Activated CD8-positive, alpha-beta memory T cell treated with anti-CD3 and anti-CD28 coated beads, Interleukin-2, amount 10 ng/mL, durations not matched to agents 7 days and 5 days (primary cell): ENCODE data around the gene SEPTIN10. TPM values are rescaled to one million over a fixed set of nuclear protein-coding genes. Genes with fewer than 3 reads are reported as not detected.
A peak's percentile ranks its signal among the peaks of the same experiment; 100 is the strongest.

Experiments used
- ATAC-seq: fragments of 150-1000 bp; cut with Tn5 transposase; one replicate; pipeline ENCODE4 v1.10.0; 2021; ENCODE audit warnings: moderate library complexity
- CTCF ChIA-PET: fragments of 350-600 bp; sonication (Branson Sonifier 250); formaldehyde crosslinking; loops from one replicate; lab custom pipeline; 2021; ENCODE audit warnings: antibody characterized with exemption; lab: Charles Lee
- DNase-seq: peaks from one replicate; pipeline ENCODE4 v3.0.0-alpha.2; 2020
- H3K27ac Mint-ChIP-seq: one replicate; pipeline ENCODE4 v1.8.0; 2021; ENCODE audit warnings: mild to moderate bottlenecking, mixed read lengths
- H3K27me3 Mint-ChIP-seq: one replicate; pipeline ENCODE4 v1.8.0; 2021; ENCODE audit warnings: mixed read lengths
- H3K36me3 Mint-ChIP-seq: one replicate; pipeline ENCODE4 v1.8.0; 2021; ENCODE audit warnings: mild to moderate bottlenecking, mixed read lengths
- H3K4me1 Mint-ChIP-seq: one replicate; pipeline ENCODE4 v1.8.0; 2021; ENCODE audit warnings: mixed read lengths
- H3K4me3 Mint-ChIP-seq: one replicate; pipeline ENCODE4 v1.8.0; 2021; ENCODE audit warnings: mild to moderate bottlenecking, moderate library complexity, mixed read lengths
- H3K9me3 Mint-ChIP-seq: one replicate; pipeline ENCODE4 v1.8.0; 2022; ENCODE audit warnings: low read depth, mixed read lengths
- total RNA-seq, 2 experiments: library from RNA; stranded (reverse); gene quantifications; one replicate each; pipeline ENCODE4 v1.2.3, GENCODE V29; 2021

Gene SEPTIN10
- total RNA-seq: under 1 TPM in 1 of 2 experiments, not detected in 1; 0.54 TPM

DNA sequence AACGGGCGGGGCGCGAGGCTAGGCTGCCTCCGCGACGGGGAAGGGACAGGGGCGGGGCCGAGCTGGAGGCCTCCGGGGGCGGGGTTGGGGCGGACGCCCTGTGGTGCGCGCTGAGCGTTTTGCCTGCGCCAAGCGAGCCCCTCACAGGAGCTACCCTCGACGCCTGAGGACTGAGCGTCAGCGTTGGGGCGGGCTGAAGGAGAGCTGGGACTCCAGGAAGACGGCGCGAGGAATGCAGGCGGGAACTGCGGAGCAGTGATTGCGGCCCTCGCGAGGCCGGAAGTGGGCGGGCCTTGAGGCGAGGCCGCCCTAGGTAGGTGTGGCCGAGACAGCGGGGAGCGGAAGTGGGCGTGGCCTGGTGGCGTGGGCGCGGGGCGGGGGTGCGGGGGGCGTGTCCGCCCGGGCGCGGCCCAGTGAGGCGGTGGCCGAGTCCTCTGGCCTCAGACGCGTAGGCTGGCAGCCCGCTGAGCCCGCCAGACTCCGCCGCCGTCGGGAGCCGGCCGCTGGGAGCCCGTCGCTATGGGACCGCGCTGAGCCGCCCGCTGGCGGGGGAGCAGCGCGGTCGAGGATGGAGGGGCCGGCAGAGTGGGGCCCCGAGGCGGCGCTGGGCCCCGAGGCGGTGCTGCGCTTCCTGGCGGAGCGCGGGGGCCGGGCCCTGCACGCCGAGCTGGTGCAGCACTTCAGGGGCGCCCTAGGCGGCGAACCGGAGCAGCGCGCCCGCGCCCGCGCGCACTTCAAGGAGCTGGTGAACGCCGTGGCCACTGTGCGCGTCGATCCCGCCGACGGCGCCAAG lies at the start of gene SEPTIN10, which contains the start of gene SOWAHC:
TSS of gene SEPTIN10 (minus strand) at position 45 of the 793 bp plus-strand sequence. CDS start 139 bp downstream, outside the sequence.
TSS of gene SOWAHC (plus strand) at position 443 of the 793 bp plus-strand sequence. CDS start at position 569, 126 bp downstream.
- Mint-ChIP-seq H3K4me1 (peaks cover 7% of the 10 kb centered on the region), H3K27ac (peak within 1 kb of the TSS; percentile 54), H3K27me3 (peaks cover 75% of the 10 kb centered on the region), H3K4me3 (peak within 1 kb of the TSS; percentile 72), H3K36me3 (peaks cover 8% of the 10 kb centered on the region), H3K9me3 (no peaks in the 10 kb centered on the region)
- CTCF ChIA-PET: interaction anchor here (1.5 kb wide), 1 partner anchor 68 kb away, joined by 4 read pairs; no protein-coding TSS in a partner anchor
- ATAC-seq: peak; percentile 89
- peak; percentile 71 for DNase-seq

DNA sequence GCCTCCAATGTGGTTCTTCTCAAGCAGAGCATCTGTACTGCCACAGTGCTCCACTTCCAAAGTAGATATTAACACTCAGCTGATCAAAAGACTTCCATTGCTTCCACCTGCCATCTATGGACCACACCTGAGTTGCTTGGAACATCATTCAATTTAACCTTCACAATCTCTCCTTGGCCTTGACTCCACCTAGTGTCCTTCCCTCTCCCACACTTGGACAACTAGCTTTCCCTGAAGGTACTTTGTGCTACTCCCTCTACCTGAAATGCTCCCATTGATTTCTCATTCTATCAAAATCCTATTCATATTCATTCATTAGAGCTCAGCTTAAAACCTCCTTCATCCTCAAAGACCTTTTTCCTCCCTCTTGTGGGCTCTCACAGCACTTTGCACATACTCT lies 49.1 kb upstream of the SEPTIN10 start:
- Mint-ChIP-seq H3K27ac (no peak overlapping the region), H3K4me1 (no peaks in the 10 kb centered on the region), H3K4me3 (no peak overlapping the region), H3K9me3 (no peaks in the 10 kb centered on the region), H3K36me3 (no peaks in the 10 kb centered on the region), H3K27me3 (peaks cover 18% of the 10 kb centered on the region)
- DNase-seq: no peak
- no peak for ATAC-seq
- CTCF ChIA-PET: interaction anchor here (1.0 kb wide), 1 partner anchor 116 kb away, joined by 3 read pairs; no protein-coding TSS in a partner anchor

DNA sequence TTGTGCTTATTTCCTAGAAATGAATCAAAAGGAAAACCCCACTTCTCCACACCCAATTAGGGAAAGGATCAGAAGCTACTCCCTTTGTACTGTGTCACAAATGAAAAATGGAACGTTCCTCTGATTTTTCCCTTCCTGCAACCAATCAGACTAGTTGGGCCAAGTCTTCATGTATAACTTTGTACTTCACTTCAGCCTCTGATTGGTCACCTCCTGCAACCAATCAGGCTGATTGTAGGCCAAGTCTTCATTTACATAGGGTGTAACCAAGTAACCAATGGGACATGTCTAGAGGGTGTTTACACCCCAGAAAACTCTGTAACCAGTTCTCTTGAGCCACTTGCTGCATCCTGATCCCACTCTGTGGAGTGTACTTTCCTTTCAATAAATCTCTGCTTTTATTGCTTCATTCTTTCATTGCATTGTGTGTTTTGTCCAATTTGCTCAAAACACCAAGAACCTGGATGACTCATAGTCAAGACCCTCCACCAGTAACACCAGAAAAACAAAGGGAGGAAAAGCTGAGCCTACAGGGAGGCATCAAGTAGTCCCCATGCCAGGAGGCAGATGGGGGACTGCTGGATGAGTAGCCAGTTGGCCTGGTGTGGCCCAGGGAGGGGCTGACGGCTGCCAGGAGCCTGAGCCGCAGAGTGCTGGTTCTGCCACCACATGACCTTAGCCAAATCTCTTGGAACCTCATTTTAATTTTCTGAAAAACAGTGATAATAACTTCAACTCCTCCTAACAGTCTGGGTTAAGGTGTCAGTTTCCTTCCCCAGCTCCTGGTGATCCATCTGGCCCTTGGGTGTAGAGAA lies 46.5 kb upstream of the SEPTIN10 start:
- Mint-ChIP-seq H3K36me3 (no peaks in the 10 kb centered on the region), H3K4me1 (no peaks in the 10 kb centered on the region), H3K27ac (no peak overlapping the region), H3K9me3 (no peaks in the 10 kb centered on the region), H3K4me3 (no peak overlapping the region), H3K27me3 (peaks cover 13% of the 10 kb centered on the region)
- no peak for ATAC-seq
- CTCF ChIA-PET: no interaction called here
- DNase-seq: no peak

DNA sequence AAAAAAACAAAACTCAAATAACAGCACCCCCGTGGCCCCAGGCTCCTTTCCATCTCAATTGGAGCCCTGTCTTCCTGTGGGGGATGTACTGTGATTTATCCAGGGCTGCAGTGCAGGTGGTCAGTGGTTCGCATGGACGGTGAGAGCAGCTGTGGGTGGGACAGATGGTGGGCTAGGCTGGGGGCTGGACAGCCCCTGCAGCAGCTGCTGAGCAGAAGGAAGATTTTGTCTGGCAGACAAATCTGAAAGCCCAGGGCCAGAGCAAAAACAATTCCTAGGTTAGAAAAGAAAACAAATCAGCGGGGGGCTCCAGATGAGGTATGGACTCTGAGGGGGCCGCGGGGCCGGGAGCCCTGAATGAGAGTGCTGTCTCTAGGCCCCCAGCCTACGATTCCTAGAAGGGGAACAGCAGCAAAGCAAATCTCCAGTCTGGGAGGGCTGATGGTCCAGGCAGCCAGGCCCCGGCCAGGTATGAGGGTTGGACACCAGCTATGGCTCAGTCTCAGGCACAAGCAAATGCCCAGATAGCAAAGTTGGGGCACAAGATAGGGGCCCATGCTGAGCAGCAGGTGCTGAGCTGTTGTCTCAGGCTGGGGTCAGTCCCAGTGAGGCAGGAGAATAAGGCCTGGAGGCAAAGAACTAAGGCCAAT lies 45.8 kb upstream of the SEPTIN10 start:
- H3K27ac Mint-ChIP-seq: no peak overlapping the region
- no peaks in the 10 kb centered on the region for H3K36me3 Mint-ChIP-seq
- ATAC-seq: no peak
- no peak for DNase-seq
- H3K4me3 Mint-ChIP-seq: no peak overlapping the region
- H3K4me1 Mint-ChIP-seq: no peaks in the 10 kb centered on the region
- H3K9me3 Mint-ChIP-seq: no peaks in the 10 kb centered on the region
- CTCF ChIA-PET: no interaction called here
- H3K27me3 Mint-ChIP-seq: peaks cover 13% of the 10 kb centered on the region

DNA sequence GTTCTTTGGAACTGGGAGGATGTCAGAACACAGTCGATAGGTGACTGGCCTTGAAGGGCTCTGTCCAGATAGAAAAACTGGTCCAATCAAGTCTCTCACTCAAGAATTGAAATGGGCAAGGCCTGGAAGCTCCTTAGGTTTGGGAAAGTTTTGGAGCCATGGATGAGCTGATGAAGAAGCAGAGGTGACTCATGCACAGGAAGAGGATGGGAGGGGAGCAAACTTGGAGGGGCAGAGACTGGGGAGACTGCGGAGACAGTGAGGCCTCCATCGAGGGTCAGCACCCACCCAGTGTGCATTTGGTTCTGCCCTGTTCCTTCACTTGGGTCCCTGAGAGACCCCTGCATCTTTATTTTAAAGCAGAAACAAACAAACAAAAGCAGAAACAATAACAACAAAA lies 41.5 kb upstream of the SEPTIN10 start:
- no peaks in the 10 kb centered on the region for H3K9me3 Mint-ChIP-seq
- H3K4me1 Mint-ChIP-seq: no peaks in the 10 kb centered on the region
- H3K27me3 Mint-ChIP-seq: no peaks in the 10 kb centered on the region
- no peak overlapping the region for H3K27ac Mint-ChIP-seq
- DNase-seq (no peak), ATAC-seq (no peak)
- CTCF ChIA-PET: no interaction called here
- no peak overlapping the region for H3K4me3 Mint-ChIP-seq
- no peaks in the 10 kb centered on the region for H3K36me3 Mint-ChIP-seq

DNA sequence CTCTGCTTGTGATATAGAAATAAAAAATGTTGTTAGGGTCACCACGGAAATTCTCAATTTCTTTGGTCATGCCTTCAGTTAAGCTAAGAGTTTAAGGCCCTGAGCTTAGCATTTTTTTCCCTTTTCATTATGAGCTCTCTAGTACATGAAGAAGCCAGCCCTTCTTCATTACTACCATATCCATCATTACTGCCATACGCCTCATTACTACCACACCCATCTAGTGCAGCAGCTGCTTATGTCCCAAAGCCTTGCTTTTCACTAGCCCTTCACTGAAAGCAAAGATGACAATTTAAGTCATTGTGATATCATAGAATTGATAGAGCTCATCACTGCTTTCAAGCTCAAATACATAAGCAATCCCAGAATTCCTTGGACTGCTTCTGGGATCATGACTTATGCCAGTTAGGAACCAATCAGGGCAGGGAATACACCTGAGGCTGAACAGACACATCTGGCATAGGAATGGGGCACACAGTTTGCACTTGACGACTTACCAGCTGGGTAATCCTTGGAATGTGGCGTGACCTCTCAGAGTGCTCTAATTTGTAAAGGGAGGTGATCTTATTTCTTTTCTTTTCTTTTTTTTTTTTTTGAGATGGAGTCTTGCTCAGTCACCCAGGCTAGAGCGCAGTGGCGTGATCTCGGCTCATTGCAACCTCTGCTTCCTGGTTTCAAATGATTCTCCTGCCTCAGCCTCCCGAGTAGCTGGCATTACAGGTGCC lies 40.7 kb upstream of the SEPTIN10 start:
- CTCF ChIA-PET: no interaction called here
- H3K36me3 Mint-ChIP-seq: no peaks in the 10 kb centered on the region
- H3K27me3 Mint-ChIP-seq: no peaks in the 10 kb centered on the region
- no peaks in the 10 kb centered on the region for H3K4me1 Mint-ChIP-seq
- ATAC-seq (no peak), DNase-seq (no peak)
- H3K4me3 Mint-ChIP-seq: no peak overlapping the region
- no peaks in the 10 kb centered on the region for H3K9me3 Mint-ChIP-seq
- H3K27ac Mint-ChIP-seq: no peak overlapping the region

DNA sequence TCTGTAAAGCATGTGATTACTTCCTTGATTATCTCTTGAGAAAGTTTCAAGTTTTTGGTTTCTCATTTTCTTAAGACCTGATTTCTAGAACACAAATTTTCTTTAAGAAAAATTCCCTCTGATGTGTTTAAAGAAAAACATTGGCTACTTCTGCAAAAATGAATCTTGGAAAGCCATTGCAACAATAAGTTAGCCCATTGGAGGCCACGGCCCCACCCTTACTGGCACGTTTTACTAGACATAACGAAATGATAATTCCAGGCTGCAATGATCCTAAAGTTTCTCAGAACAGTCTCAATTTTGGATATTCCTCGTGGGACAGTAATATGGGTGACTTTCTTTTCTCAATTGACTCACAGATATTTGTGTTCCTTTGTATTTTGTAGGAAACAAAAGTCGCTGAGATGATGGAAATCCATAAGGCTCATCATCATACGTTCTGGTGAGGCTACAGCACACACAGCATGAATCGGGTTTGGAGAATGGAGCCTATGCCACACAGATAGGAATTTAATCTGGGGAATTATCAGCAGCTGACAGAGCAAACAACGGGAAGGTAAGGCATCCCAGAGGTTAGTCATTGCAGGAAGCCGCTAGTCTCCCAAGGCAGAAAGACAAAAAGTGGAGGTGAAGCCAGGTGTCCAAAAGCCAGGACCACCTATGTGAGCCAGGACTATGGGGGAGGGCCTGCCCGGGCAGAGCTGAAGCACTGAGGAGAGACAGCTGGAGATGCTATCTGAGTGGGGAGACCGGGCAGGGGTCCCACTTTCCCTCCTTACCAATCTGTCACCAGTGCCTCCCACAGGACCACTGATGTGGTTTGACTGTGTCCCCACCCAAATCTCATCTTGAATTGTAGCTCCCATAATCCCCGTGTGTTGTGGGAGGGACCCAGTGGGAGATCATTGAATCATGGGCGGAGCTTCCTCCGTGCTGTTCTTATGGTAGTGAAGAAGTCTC lies 36.2 kb upstream of the SEPTIN10 start:
- no peak overlapping the region for H3K4me3 Mint-ChIP-seq
- H3K27ac Mint-ChIP-seq: no peak overlapping the region
- H3K27me3 Mint-ChIP-seq: no peaks in the 10 kb centered on the region
- ATAC-seq (no peak), DNase-seq (no peak)
- no peaks in the 10 kb centered on the region for H3K4me1 Mint-ChIP-seq
- H3K9me3 Mint-ChIP-seq: no peaks in the 10 kb centered on the region
- CTCF ChIA-PET: no interaction called here
- H3K36me3 Mint-ChIP-seq: no peaks in the 10 kb centered on the region

DNA sequence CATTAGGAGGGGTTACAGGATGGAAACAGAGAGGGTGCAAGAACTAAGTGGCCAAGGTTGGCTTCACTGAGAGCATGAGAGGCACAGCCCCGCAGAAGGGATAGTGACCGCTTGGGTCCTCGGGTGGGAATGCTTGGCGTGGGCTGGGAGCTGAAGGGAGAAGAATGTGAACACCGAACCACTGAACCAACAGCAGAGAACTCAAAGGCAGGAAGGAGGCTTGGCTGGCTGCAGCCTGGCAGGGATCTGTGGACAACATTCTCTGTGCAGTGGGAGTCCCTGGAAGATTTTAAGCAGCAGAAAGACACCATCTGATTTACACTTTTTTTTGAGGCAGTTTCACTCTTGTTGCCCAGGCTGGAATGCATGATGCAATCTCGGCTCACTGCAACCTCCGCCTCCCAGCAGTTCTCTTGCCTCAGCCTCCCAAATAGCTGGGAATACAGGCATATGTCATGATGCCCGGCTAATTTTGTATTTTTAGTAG lies 34.3 kb upstream of the SEPTIN10 start:
- DNase-seq (no peak), ATAC-seq (no peak)
- no peak overlapping the region for H3K27ac Mint-ChIP-seq
- peaks cover 4% of the 10 kb centered on the region for H3K27me3 Mint-ChIP-seq
- CTCF ChIA-PET: no interaction called here
- no peaks in the 10 kb centered on the region for H3K36me3 Mint-ChIP-seq
- H3K4me3 Mint-ChIP-seq: no peak overlapping the region
- no peaks in the 10 kb centered on the region for H3K9me3 Mint-ChIP-seq
- no peaks in the 10 kb centered on the region for H3K4me1 Mint-ChIP-seq

DNA sequence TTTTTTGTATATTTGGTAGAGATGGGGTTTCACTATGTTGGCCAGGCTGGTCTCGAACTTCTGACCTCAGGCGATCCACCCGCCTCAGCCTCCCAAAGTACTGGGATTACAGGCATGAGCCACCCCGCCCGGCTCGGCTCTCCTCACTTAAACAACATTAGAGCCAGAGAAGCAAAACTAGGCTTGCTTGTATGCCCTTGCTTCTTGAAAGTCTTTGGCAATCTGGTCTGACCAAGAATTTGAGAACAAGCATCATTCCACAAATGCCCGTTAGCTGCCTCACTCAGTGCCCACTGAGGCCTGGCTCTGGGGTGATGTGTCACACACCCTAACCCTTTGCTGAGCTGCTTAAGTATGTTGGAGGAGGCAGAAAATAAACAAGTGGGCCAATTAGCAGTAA lies 33.9 kb upstream of the SEPTIN10 start:
- H3K9me3 Mint-ChIP-seq: no peaks in the 10 kb centered on the region
- no peak overlapping the region for H3K4me3 Mint-ChIP-seq
- H3K36me3 Mint-ChIP-seq: no peaks in the 10 kb centered on the region
- DNase-seq (no peak), ATAC-seq (no peak)
- no peaks in the 10 kb centered on the region for H3K4me1 Mint-ChIP-seq
- peaks cover 4% of the 10 kb centered on the region for H3K27me3 Mint-ChIP-seq
- CTCF ChIA-PET: no interaction called here
- no peak overlapping the region for H3K27ac Mint-ChIP-seq

DNA sequence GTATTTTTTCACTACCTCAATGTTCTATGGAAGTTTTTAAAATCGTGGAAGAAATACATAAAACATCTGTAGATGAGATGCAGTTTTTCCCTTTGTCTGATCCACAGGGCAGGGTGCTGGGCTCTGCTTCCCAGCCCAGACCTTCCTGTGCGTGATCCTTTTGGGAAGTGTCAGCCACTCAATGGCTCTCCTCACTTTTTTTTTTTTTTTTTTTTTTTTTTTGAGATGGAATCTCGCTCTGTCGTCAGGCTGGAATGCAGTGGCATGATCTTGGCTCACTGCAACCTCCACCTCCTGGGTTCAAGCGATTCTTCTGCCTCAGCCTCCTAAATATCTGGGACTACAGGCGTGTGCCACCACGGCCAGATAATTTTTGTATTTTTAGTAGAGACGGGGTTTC lies 33.2 kb upstream of the SEPTIN10 start:
- no peak for ATAC-seq
- H3K4me1 Mint-ChIP-seq: no peaks in the 10 kb centered on the region

DNA sequence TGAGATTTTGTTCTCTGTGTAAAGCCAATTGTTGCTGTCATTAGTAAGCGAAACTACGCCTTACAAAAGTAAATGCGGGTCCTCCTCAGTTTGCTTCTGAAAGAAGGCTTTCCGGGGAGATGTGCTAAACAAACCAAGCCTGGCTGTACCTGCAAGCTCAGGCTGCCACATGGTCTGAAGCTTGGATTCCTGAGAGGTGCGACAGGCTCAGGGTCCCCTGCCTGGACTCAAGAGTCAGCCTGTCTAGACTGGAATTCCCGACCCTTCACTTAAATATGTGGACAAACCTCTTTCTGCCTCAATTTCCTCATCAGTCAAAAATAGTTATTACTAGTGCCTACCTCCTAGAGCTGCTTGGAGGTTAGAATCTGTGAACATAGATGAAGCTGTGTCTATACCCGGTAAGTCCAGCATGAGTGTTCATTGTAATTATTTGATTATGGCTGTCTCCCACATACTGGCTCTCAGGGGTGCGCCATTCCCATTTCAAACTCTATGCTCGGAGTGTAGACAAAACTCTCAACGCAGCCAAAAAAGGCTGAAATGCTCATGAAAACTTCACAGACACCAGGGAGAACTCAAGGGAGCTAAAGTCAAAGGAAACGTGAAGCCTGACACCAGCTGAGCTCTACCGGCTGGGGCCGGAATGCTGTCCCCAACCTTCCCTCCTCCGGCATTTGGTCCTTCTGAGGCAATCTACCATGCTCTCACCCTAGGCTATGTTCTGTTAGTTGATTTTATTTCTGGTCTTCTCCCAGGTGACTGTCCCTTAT lies 31.8 kb upstream of the SEPTIN10 start:
- CTCF ChIA-PET: no interaction called here
- H3K4me3 Mint-ChIP-seq: no peak overlapping the region

More for the DNA sequence above, 33.2 kb upstream of the SEPTIN10 start:
- Mint-ChIP-seq H3K4me3 (no peak overlapping the region), H3K27ac (no peak overlapping the region), H3K36me3 (no peaks in the 10 kb centered on the region), H3K27me3 (peaks cover 4% of the 10 kb centered on the region), H3K9me3 (no peaks in the 10 kb centered on the region)
- DNase-seq: no peak
- CTCF ChIA-PET: no interaction called here

More for the DNA sequence above, 31.8 kb upstream of the SEPTIN10 start:
- H3K4me1 Mint-ChIP-seq: no peaks in the 10 kb centered on the region
- peaks cover 4% of the 10 kb centered on the region for H3K27me3 Mint-ChIP-seq
- DNase-seq (no peak), ATAC-seq (no peak)
- no peak overlapping the region for H3K27ac Mint-ChIP-seq
- no peaks in the 10 kb centered on the region for H3K36me3 Mint-ChIP-seq
- H3K9me3 Mint-ChIP-seq: no peaks in the 10 kb centered on the region
